ENCODE results near the gene CFAP77. TPM values are rescaled to one million over a fixed set of nuclear protein-coding genes. Genes with fewer than 3 reads are reported as not detected.
A peak's percentile ranks its signal among the peaks of the same experiment; 100 is the strongest.

Gene CFAP77
- 0.04 TPM for polyA plus RNA-seq (2013)

GRCh38 chr9:132409828-132410528 is at the start of gene CFAP77:
Gene CFAP77 (plus strand): TSS chr9:132410211. CDS start chr9:132410272, 61 bp downstream.
- CTCF ChIA-PET, result interaction anchor here (1.4 kb wide), 1 partner anchor 19 kb away, joined by 6 read pairs; no protein-coding TSS in a partner anchor

GRCh38 chr9:132364068-132364467 is 45.9 kb upstream of the CFAP77 start:
- WGBS (ENCODE audit: insufficient coverage), result 100% methylated on average over 9 of the region's 9 CpGs
- no peak for DNase-seq
- Histone ChIP-seq H3K4me3 (ENCODE audit: control insufficient read depth in 1 of 7, extremely low read depth in 1 of 7, insufficient read depth in 4 of 7, low read depth in 2 of 7, low read length in 6 of 7) (no peak overlapping the region), H3K27me3 (replicated peaks in 2 of 5; ENCODE audit: control insufficient read depth in 4 of 5, insufficient read depth in 5 of 5, low read length in 4 of 5) (no peaks in the 10 kb centered on the region), H3K27ac (ENCODE audit: insufficient read depth in 1 of 2, low read depth in 1 of 2, low read length in 2 of 2, poor library complexity in 1 of 2, severe bottlenecking in 2 of 2) (no peak overlapping the region), H3K36me3 (ENCODE audit: control insufficient read depth in 4 of 4, insufficient read depth in 4 of 4, low read length in 3 of 4) (no peaks in the 10 kb centered on the region), H3K9me3 (ENCODE audit: control extremely low read depth in 1 of 5, control insufficient read depth in 4 of 5, insufficient read depth in 2 of 5, low read depth in 1 of 5, low read length in 4 of 5) (no peaks in the 10 kb centered on the region), H3K4me1 (ENCODE audit: control extremely low read depth in 1 of 4, control insufficient read depth in 4 of 4, insufficient read depth in 4 of 4, low read length in 3 of 4) (peaks cover 0 to 7% (median 3%) of the 10 kb centered on the region in 4 experiments)
- CTCF ChIA-PET, result no interaction called here
- POLR2A ChIA-PET, result no interaction called here

More at GRCh38 chr9:132409828-132410528, at the start of gene CFAP77:
- H3K9me3 ChIP-seq (ENCODE audit: control extremely low read depth in 1 of 5, control insufficient read depth in 4 of 5, insufficient read depth in 2 of 5, low read depth in 1 of 5, low read length in 4 of 5), result no peaks in the 10 kb centered on the region
- H3K4me1 ChIP-seq (ENCODE audit: control extremely low read depth in 1 of 4, control insufficient read depth in 4 of 4, insufficient read depth in 4 of 4, low read length in 3 of 4), result peaks cover 6 to 42% (median 37%) of the 10 kb centered on the region in 4 experiments
- H3K27me3 ChIP-seq (replicated peaks in 2 of 5; ENCODE audit: control insufficient read depth in 4 of 5, insufficient read depth in 5 of 5, low read length in 4 of 5), result peaks cover 11 to 58% (median 21%) of the 10 kb centered on the region in 5 experiments
- H3K36me3 ChIP-seq (ENCODE audit: control insufficient read depth in 4 of 4, insufficient read depth in 4 of 4, low read length in 3 of 4), result no peaks in the 10 kb centered on the region
- POLR2A ChIA-PET, result interaction anchor here (0.6 kb wide), 1 partner anchor 10 kb away, joined by 3 read pairs; no protein-coding TSS in a partner anchor
- under 1% methylated on average over 66 of the region's 69 CpGs for WGBS (ENCODE audit: insufficient coverage)
- peak; percentile 52 to 75 (median 71) for DNase-seq
- H3K4me3 ChIP-seq (ENCODE audit: control insufficient read depth in 1 of 7, extremely low read depth in 1 of 7, insufficient read depth in 4 of 7, low read depth in 2 of 7, low read length in 6 of 7), result peak within 1 kb of the TSS; percentile 46 to 78 (median 66)
- no peak within 1 kb of the TSS for H3K27ac ChIP-seq (ENCODE audit: insufficient read depth in 1 of 2, low read depth in 1 of 2, low read length in 2 of 2, poor library complexity in 1 of 2, severe bottlenecking in 2 of 2)

- no peaks in the 10 kb centered on the region for H3K27me3 ChIP-seq (replicated peaks in 2 of 5; ENCODE audit: control insufficient read depth in 4 of 5, insufficient read depth in 5 of 5, low read length in 4 of 5)
- H3K27ac ChIP-seq (ENCODE audit: insufficient read depth in 1 of 2, low read depth in 1 of 2, low read length in 2 of 2, poor library complexity in 1 of 2, severe bottlenecking in 2 of 2), result no peak overlapping the region
- no peaks in the 10 kb centered on the region for H3K36me3 ChIP-seq (ENCODE audit: control insufficient read depth in 4 of 4, insufficient read depth in 4 of 4, low read length in 3 of 4)
- H3K4me1 ChIP-seq (ENCODE audit: control extremely low read depth in 1 of 4, control insufficient read depth in 4 of 4, insufficient read depth in 4 of 4, low read length in 3 of 4), result peaks cover 0 to 19% (median 8%) of the 10 kb centered on the region in 4 experiments
- ChIA-PET CTCF (interaction anchor here (1.4 kb wide), 1 partner anchor 12 kb away, joined by 5 read pairs; no protein-coding TSS in a partner anchor), POLR2A (no interaction called here)
- H3K9me3 ChIP-seq (ENCODE audit: control extremely low read depth in 1 of 5, control insufficient read depth in 4 of 5, insufficient read depth in 2 of 5, low read depth in 1 of 5, low read length in 4 of 5), result no peaks in the 10 kb centered on the region
- H3K4me3 ChIP-seq (ENCODE audit: control insufficient read depth in 1 of 7, extremely low read depth in 1 of 7, insufficient read depth in 4 of 7, low read depth in 2 of 7, low read length in 6 of 7), result no peak overlapping the region
- no CpG with 5 or more reads among the region's 3 CpGs for WGBS (ENCODE audit: insufficient coverage)
- DNase-seq, result peak in 2 of 3 donors; percentile 43 to 52
Measured at GRCh38 chr9:132365986-132366385, 44.0 kb upstream of the CFAP77 start.

GRCh38 chr9:132366481-132366880 is 43.5 kb upstream of the CFAP77 start:
- ChIA-PET POLR2A (no interaction called here), CTCF (interaction anchor here (1.4 kb wide), 1 partner anchor 13 kb away, joined by 5 read pairs; no protein-coding TSS in a partner anchor)
- no peaks in the 10 kb centered on the region for H3K9me3 ChIP-seq (ENCODE audit: control extremely low read depth in 1 of 5, control insufficient read depth in 4 of 5, insufficient read depth in 2 of 5, low read depth in 1 of 5, low read length in 4 of 5)
- H3K36me3 ChIP-seq (ENCODE audit: control insufficient read depth in 4 of 4, insufficient read depth in 4 of 4, low read length in 3 of 4), result no peaks in the 10 kb centered on the region
- no peak overlapping the region for H3K4me3 ChIP-seq (ENCODE audit: control insufficient read depth in 1 of 7, extremely low read depth in 1 of 7, insufficient read depth in 4 of 7, low read depth in 2 of 7, low read length in 6 of 7)
- no peaks in the 10 kb centered on the region for H3K27me3 ChIP-seq (replicated peaks in 2 of 5; ENCODE audit: control insufficient read depth in 4 of 5, insufficient read depth in 5 of 5, low read length in 4 of 5)
- no peak for DNase-seq
- H3K4me1 ChIP-seq (ENCODE audit: control extremely low read depth in 1 of 4, control insufficient read depth in 4 of 4, insufficient read depth in 4 of 4, low read length in 3 of 4), result peaks cover 0 to 23% (median 9%) of the 10 kb centered on the region in 4 experiments
- no peak overlapping the region for H3K27ac ChIP-seq (ENCODE audit: insufficient read depth in 1 of 2, low read depth in 1 of 2, low read length in 2 of 2, poor library complexity in 1 of 2, severe bottlenecking in 2 of 2)
- WGBS (ENCODE audit: insufficient coverage), result 100% methylated on average over 4 of the region's 4 CpGs

- Histone ChIP-seq H3K27me3 (replicated peaks in 2 of 5; ENCODE audit: control insufficient read depth in 4 of 5, insufficient read depth in 5 of 5, low read length in 4 of 5) (no peaks in the 10 kb centered on the region), H3K4me1 (ENCODE audit: control extremely low read depth in 1 of 4, control insufficient read depth in 4 of 4, insufficient read depth in 4 of 4, low read length in 3 of 4) (peaks cover 7 to 36% (median 21%) of the 10 kb centered on the region in 4 experiments), H3K9me3 (ENCODE audit: control extremely low read depth in 1 of 5, control insufficient read depth in 4 of 5, insufficient read depth in 2 of 5, low read depth in 1 of 5, low read length in 4 of 5) (no peaks in the 10 kb centered on the region), H3K4me3 (ENCODE audit: control insufficient read depth in 1 of 7, extremely low read depth in 1 of 7, insufficient read depth in 4 of 7, low read depth in 2 of 7, low read length in 6 of 7) (no peak overlapping the region), H3K36me3 (ENCODE audit: control insufficient read depth in 4 of 4, insufficient read depth in 4 of 4, low read length in 3 of 4) (no peaks in the 10 kb centered on the region), H3K27ac (ENCODE audit: insufficient read depth in 1 of 2, low read depth in 1 of 2, low read length in 2 of 2, poor library complexity in 1 of 2, severe bottlenecking in 2 of 2) (no peak overlapping the region)
- 74% methylated on average over 9 of the region's 13 CpGs for WGBS (ENCODE audit: insufficient coverage)
- CTCF ChIA-PET, result interaction anchor here (1.0 kb wide), 1 partner anchor 13 kb away, joined by 4 read pairs; the partner anchor contains the start of gene SETX
- POLR2A ChIA-PET, result interaction anchor here (1.4 kb wide), 1 partner anchor 13 kb away, joined by 4 read pairs; the partner anchor contains the start of gene SETX
- DNase-seq, result no peak
Measured at GRCh38 chr9:132367613-132368313, 42.2 kb upstream of the CFAP77 start.

GRCh38 chr9:132369421-132369820 is 40.6 kb upstream of the CFAP77 start:
- no peaks in the 10 kb centered on the region for H3K9me3 ChIP-seq (ENCODE audit: control extremely low read depth in 1 of 5, control insufficient read depth in 4 of 5, insufficient read depth in 2 of 5, low read depth in 1 of 5, low read length in 4 of 5)
- no peak overlapping the region for H3K4me3 ChIP-seq (ENCODE audit: control insufficient read depth in 1 of 7, extremely low read depth in 1 of 7, insufficient read depth in 4 of 7, low read depth in 2 of 7, low read length in 6 of 7)
- H3K36me3 ChIP-seq (ENCODE audit: control insufficient read depth in 4 of 4, insufficient read depth in 4 of 4, low read length in 3 of 4), result no peaks in the 10 kb centered on the region
- CTCF ChIA-PET, result interaction anchor here (1.4 kb wide), 1 partner anchor 12 kb away, joined by 3 read pairs; no protein-coding TSS in a partner anchor
- H3K4me1 ChIP-seq (ENCODE audit: control extremely low read depth in 1 of 4, control insufficient read depth in 4 of 4, insufficient read depth in 4 of 4, low read length in 3 of 4), result peaks cover 9 to 47% (median 35%) of the 10 kb centered on the region in 4 experiments
- WGBS (ENCODE audit: insufficient coverage), result 100% methylated on average over 1 of the region's 4 CpGs
- no peak overlapping the region for H3K27ac ChIP-seq (ENCODE audit: insufficient read depth in 1 of 2, low read depth in 1 of 2, low read length in 2 of 2, poor library complexity in 1 of 2, severe bottlenecking in 2 of 2)
- DNase-seq, result no peak
- no peaks in the 10 kb centered on the region for H3K27me3 ChIP-seq (replicated peaks in 2 of 5; ENCODE audit: control insufficient read depth in 4 of 5, insufficient read depth in 5 of 5, low read length in 4 of 5)
- POLR2A ChIA-PET, result interaction anchor here (0.7 to 1.4 kb wide), 2 partner anchors 15 to 35 kb away, joined by 3 to 4 read pairs; partner anchors contain the start of gene SETX

Data from common myeloid progenitor, CD34-positive (primary cell).